B cell (primary cell): ENCODE results near the gene BEAN1. TPM values are rescaled to one million over a fixed set of nuclear protein-coding genes. Genes with fewer than 3 reads are reported as not detected.

ENCODE experiments used
- ATAC-seq: fragments of 200-7000 bp; cut with Tn5 transposase; one replicate; pipeline ENCODE4 v1.10.0; 2021; ENCODE audit warnings: low read depth, mild to moderate bottlenecking, moderate number of reproducible peaks, moderate library complexity
- CTCF ChIA-PET: fragments of 350-600 bp; sonication (Branson Sonifier 250); formaldehyde crosslinking; loops from one replicate; lab custom pipeline; 2021; ENCODE audit warnings: antibody characterized with exemption, inconsistent platforms; lab: Charles Lee
- POLR2A ChIA-PET: fragments of 350-600 bp; sonication (Branson Sonifier 250); formaldehyde crosslinking; loops from one replicate; lab custom pipeline; 2021; ENCODE audit warnings: antibody characterized with exemption; lab: Charles Lee
- DNase-seq: peaks from one replicate; pipeline ENCODE4 v3.0.0; 2013
- H2AFZ ChIP-seq: 2 replicates; pipeline ENCODE4 v1.6.1; 2012; ENCODE audit warnings: mild to moderate bottlenecking, low read depth, low read length; ENCODE audit not compliant: insufficient read depth, poor library complexity, severe bottlenecking
- H3K27ac ChIP-seq, 2 donors: 1 replicate in 1 of 2; 2 replicates in 1 of 2; pipeline ENCODE4 v1.5.1; 2012 to 2013; ENCODE audit warnings: low read length in 2 of 2, mild to moderate bottlenecking in 2 of 2, moderate library complexity in 1 of 2
- H3K27me3 ChIP-seq, 4 experiments: fragments of 200-600 bp in 1 of 4; sonication (generic) in 1 of 4; replicated peaks in 1 of 4; 1 replicate in 2 of 4; 2 replicates in 2 of 4; pipeline versions ENCODE4 v1.6.1 to v1.7.0; 2013 to 2016; ENCODE audit warnings: low read length in 3 of 4, mild to moderate bottlenecking in 2 of 4, mixed read lengths in 1 of 4, moderate library complexity in 1 of 4; ENCODE audit not compliant: insufficient read depth in 4 of 4, control insufficient read depth in 3 of 4; ENCODE audit errors: control extremely low read depth in 1 of 4
- H3K36me3 ChIP-seq, 2 experiments: replicated peaks in 1 of 2; 1 replicate in 1 of 2; 2 replicates in 1 of 2; pipeline versions ENCODE4 v1.6.1 to v1.7.1; 2013; ENCODE audit warnings: low read length in 1 of 2; ENCODE audit not compliant: insufficient read depth in 2 of 2, control insufficient read depth in 1 of 2; ENCODE audit errors: control extremely low read depth in 1 of 2, extremely low read depth in 1 of 2
- H3K4me1 ChIP-seq, 2 donors: fragments of 200-600 bp in 1 of 2; sonication (generic) in 1 of 2; 1 replicate in 1 of 2; 2 replicates in 1 of 2; pipeline versions ENCODE4 v1.5.1 to v1.6.1; 2013 to 2017; ENCODE audit warnings: low read length in 2 of 2; ENCODE audit not compliant: control insufficient read depth in 2 of 2, insufficient read depth in 2 of 2
- H3K4me2 ChIP-seq: replicated peaks from 2 replicates; pipeline ENCODE3; 2012; ENCODE audit warnings: mild to moderate bottlenecking, low read depth, low read length; ENCODE audit not compliant: poor library complexity, severe bottlenecking
- H3K4me3 ChIP-seq, 5 experiments: fragments of 200-600 bp in 1 of 5; sonication (generic) in 1 of 5; 1 replicate in 3 of 5; 2 replicates in 2 of 5; pipeline versions ENCODE4 v1.5.1 to v1.7.0; 2011 to 2016; ENCODE audit warnings: low read length in 4 of 5, mild to moderate bottlenecking in 4 of 5, low read depth in 2 of 5, control low read depth in 1 of 5, moderate library complexity in 1 of 5; ENCODE audit not compliant: insufficient read depth in 1 of 5; ENCODE audit errors: control extremely low read depth in 1 of 5, extremely low read depth in 1 of 5
- H3K79me2 ChIP-seq: fragments of 200-600 bp; sonication (generic); one replicate; pipeline ENCODE4 v1.6.0; 2016; ENCODE audit warnings: low read length; ENCODE audit not compliant: control insufficient read depth, insufficient read depth
- H3K9ac ChIP-seq: fragments of 200-600 bp; sonication (generic); 2 replicates; pipeline ENCODE4 v1.6.1; 2017; ENCODE audit warnings: mild to moderate bottlenecking, low read length, moderate library complexity
- H3K9me3 ChIP-seq, 3 donors: one replicate each; pipeline versions ENCODE4 v1.6.1 to v1.7.1; 2013; ENCODE audit warnings: low read length in 2 of 3; ENCODE audit not compliant: control insufficient read depth in 2 of 3, insufficient read depth in 1 of 3; ENCODE audit errors: control extremely low read depth in 1 of 3
- H4K20me1 ChIP-seq: 2 replicates; pipeline ENCODE4 v1.6.0; 2012; ENCODE audit warnings: mild to moderate bottlenecking, low read length; ENCODE audit not compliant: insufficient read depth, control insufficient read depth, poor library complexity, severe bottlenecking
- H3K27ac Mint-ChIP-seq: one replicate; pipeline ENCODE4 v1.8.0; 2021; ENCODE audit warnings: mixed read lengths
- H3K27me3 Mint-ChIP-seq: one replicate; pipeline ENCODE4 v1.8.0; 2021; ENCODE audit warnings: mixed read lengths
- H3K4me1 Mint-ChIP-seq: one replicate; pipeline ENCODE4 v1.8.0; 2021; ENCODE audit warnings: mixed read lengths
- H3K4me3 Mint-ChIP-seq: one replicate; pipeline ENCODE4 v1.8.0; 2021; ENCODE audit warnings: mixed read lengths
- H3K9me3 Mint-ChIP-seq: one replicate; pipeline ENCODE4 v1.8.0; 2022; ENCODE audit warnings: mixed read lengths; ENCODE audit not compliant: insufficient read depth
- EZH2 ChIP-seq: IDR thresholded peaks from 2 replicates; pipeline ENCODE4 v1.6.1; 2012; ENCODE audit warnings: borderline replicate concordance, low read depth, mild to moderate bottlenecking, moderate library complexity, low read length; ENCODE audit not compliant: insufficient read depth, poor library complexity, severe bottlenecking
- WGBS: methylation state at CpG from one replicate; pipeline ENCODE4 v1.1.5; 2013; ENCODE audit warnings: missing lambda C conversion rate; ENCODE audit not compliant: insufficient coverage; 5-methylcytosine and 5-hydroxymethylcytosine counted together
- intact Hi-C: fragments of 100-400 bp; cut with micrococcal nuclease; formaldehyde crosslinking; loops from one replicate; pipeline ENCODE4 v1.10.0; 2022
- polyA plus RNA-seq: library from polyadenylated mRNA; depleted of rRNA; stranded (reverse); fragments of >200 nt; gene quantifications from 2 replicates; pipeline ENCODE4 v1.2.3, GENCODE V29; 2012
- total RNA-seq, 2 donors: library from RNA; stranded (reverse); fragments of 120-200 nt in 1 of 2; gene quantifications; 1 replicate in 1 of 2; 2 replicates in 1 of 2; pipeline versions ENCODE4 v1.2.3 to v1.2.4, GENCODE V29; 2013 to 2022
- TF ChIP-seq, protein P1 (sequence below): fragments of 200-600 bp; IDR thresholded peaks from one replicate; pipeline ENCODE4 v1.8.0; 2022; ENCODE audit warnings: antibody characterized with exemption, mild to moderate bottlenecking

Gene BEAN1
- total and polyA plus RNA-seq, 2 donors (not counting 1 experiment from before 2014, with no cell fraction given) = not detected

DNA sequence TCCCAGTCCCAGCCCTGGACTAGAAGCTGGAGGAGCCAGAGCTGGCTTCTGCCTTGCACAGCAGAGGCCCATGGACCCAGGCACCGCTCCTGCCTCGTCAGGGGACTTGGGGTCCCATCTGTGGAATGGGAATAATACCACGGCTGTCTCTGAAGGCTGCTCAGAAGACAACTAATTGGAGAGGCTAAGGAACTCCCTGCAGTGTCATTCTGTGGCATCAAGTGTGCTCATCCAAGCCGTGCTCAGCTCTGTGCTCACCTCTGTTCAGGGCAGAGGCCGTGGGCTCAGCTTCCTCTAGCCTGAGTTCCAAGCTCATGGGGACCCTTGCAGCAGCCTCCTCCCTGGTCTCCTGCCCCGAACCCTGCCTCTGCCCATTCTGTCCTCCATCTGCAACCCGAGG lies 31.8 kb downstream of the BEAN1 start:
- Histone ChIP-seq H3K4me1 (no peaks in the 10 kb centered on the region), H3K9ac (no peak overlapping the region), H3K27ac (no peak overlapping the region), H3K27me3 (peaks cover 0 to 22% (median 9%) of the 10 kb centered on the region in 4 experiments), H2AFZ (no peak overlapping the region), H3K79me2 (no peaks in the 10 kb centered on the region), H3K36me3 (no peaks in the 10 kb centered on the region), H3K4me2 (no peak overlapping the region), H3K9me3 (peaks cover 0 to 3% (median 0%) of the 10 kb centered on the region in 3 donors), H4K20me1 (no peaks in the 10 kb centered on the region), H3K4me3 (no peak overlapping the region)
- H3K4me1 Mint-ChIP-seq = no peaks in the 10 kb centered on the region
- TF ChIP-seq, protein P1, sequence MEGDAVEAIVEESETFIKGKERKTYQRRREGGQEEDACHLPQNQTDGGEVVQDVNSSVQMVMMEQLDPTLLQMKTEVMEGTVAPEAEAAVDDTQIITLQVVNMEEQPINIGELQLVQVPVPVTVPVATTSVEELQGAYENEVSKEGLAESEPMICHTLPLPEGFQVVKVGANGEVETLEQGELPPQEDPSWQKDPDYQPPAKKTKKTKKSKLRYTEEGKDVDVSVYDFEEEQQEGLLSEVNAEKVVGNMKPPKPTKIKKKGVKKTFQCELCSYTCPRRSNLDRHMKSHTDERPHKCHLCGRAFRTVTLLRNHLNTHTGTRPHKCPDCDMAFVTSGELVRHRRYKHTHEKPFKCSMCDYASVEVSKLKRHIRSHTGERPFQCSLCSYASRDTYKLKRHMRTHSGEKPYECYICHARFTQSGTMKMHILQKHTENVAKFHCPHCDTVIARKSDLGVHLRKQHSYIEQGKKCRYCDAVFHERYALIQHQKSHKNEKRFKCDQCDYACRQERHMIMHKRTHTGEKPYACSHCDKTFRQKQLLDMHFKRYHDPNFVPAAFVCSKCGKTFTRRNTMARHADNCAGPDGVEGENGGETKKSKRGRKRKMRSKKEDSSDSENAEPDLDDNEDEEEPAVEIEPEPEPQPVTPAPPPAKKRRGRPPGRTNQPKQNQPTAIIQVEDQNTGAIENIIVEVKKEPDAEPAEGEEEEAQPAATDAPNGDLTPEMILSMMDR = no peak
- TF ChIP-seq EZH2 = no peak
- no peak for ATAC-seq
- H3K27me3 Mint-ChIP-seq = peaks cover 41% of the 10 kb centered on the region
- DNase-seq = no peak
- ChIA-PET CTCF (interaction anchor here (1.6 kb wide), 1 partner anchor 52 kb away, joined by 3 read pairs; no protein-coding TSS in a partner anchor), POLR2A (no interaction called here)
- intact Hi-C loops = no loop called here
- WGBS = 89% methylated on average over 7 of the region's 7 CpGs
- H3K27ac Mint-ChIP-seq = no peak overlapping the region
- no peaks in the 10 kb centered on the region for H3K9me3 Mint-ChIP-seq
- no peak overlapping the region for H3K4me3 Mint-ChIP-seq

DNA sequence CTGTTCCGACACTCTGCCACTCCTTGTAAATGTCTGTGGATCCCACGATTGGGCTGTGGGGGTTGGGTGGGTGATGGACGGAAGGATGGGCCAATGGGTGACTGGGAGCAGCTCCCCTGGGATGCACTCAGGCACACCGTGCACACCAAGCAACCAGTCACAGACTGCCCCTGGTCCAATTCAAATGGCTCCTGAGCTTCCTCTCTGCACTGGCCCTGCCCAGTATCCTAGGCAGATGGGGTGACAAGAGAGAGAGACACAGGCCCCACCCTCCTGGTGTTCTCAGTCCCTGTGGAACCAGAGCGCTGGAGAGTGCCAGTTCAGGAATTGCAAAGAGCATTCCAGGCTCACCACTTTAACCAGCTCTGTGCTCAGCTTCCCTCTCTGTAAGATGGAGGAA lies 32.8 kb downstream of the BEAN1 start:
- DNase-seq (no peak), ATAC-seq (no peak)
- ChIA-PET POLR2A (no interaction called here), CTCF (interaction anchor here (1.6 kb wide), 1 partner anchor 53 kb away, joined by 3 read pairs; no protein-coding TSS in a partner anchor)
- H3K4me3 ChIP-seq = no peak overlapping the region
- peaks cover 0 to 22% (median 9%) of the 10 kb centered on the region in 4 experiments for H3K27me3 ChIP-seq
- no peaks in the 10 kb centered on the region for H3K36me3 ChIP-seq
- no peak overlapping the region for H2AFZ ChIP-seq
- no peak overlapping the region for H3K4me3 Mint-ChIP-seq
- intact Hi-C loops = no loop called here
- peaks cover 0 to 3% (median 0%) of the 10 kb centered on the region in 3 donors for H3K9me3 ChIP-seq
- H3K27ac Mint-ChIP-seq = no peak overlapping the region
- TF ChIP-seq, protein P1 = no peak
- no peak for TF ChIP-seq EZH2
- 92% methylated on average over 2 of the region's 5 CpGs for WGBS
- H3K9me3 Mint-ChIP-seq = no peaks in the 10 kb centered on the region
- no peak overlapping the region for H3K27ac ChIP-seq
- no peaks in the 10 kb centered on the region for H3K4me1 ChIP-seq
- no peak overlapping the region for H3K4me2 ChIP-seq
- no peaks in the 10 kb centered on the region for H3K4me1 Mint-ChIP-seq
- no peak overlapping the region for H3K9ac ChIP-seq
- H4K20me1 ChIP-seq = no peaks in the 10 kb centered on the region
- peaks cover 46% of the 10 kb centered on the region for H3K27me3 Mint-ChIP-seq
- H3K79me2 ChIP-seq = no peaks in the 10 kb centered on the region
